Sigmoid colon (tissue), 4 donors: Measurements from ENCODE around the gene LRGUK.

Experiments used
- CTCF ChIP-seq, 4 experiments: fragments of 450-650 bp in 3 of 4; fragments of 200-600 bp in 1 of 4; IDR thresholded peaks; one replicate each; pipeline ENCODE4 v1.5.1; 2016 to 2019; ENCODE audit warnings: antibody characterized with exemption in 4 of 4, mild to moderate bottlenecking in 3 of 4, moderate library complexity in 2 of 4
- EP300 ChIP-seq, 4 donors: sonication (generic); formaldehyde crosslinking; IDR thresholded peaks; one replicate each; pipeline ENCODE4 v1.6.1; 2017; ENCODE audit warnings: antibody characterized with exemption in 4 of 4
- POLR2A ChIP-seq, 2 donors: fragments of 450-650 bp; IDR thresholded peaks; one replicate each; pipeline ENCODE4 v1.6.1; 2016; ENCODE audit warnings: antibody characterized with exemption in 2 of 2, mild to moderate bottlenecking in 2 of 2, moderate library complexity in 2 of 2
- POLR2AphosphoS5 ChIP-seq, 4 donors: sonication (generic); formaldehyde crosslinking; IDR thresholded peaks; one replicate each; pipeline ENCODE4 v1.6.1; 2017; ENCODE audit warnings: antibody characterized with exemption in 4 of 4

- TF ChIP-seq CTCF (IDR thresholded peaks at IDR 0.05) = no peak
- no peak for TF ChIP-seq POLR2A (IDR thresholded peaks at IDR 0.05)
- no peak for TF ChIP-seq POLR2AphosphoS5 (IDR thresholded peaks at IDR 0.05)
- TF ChIP-seq EP300 (IDR thresholded peaks at IDR 0.05) = no peak
Measured at GRCh38 chr7:134101716-134102115, 25.4 kb upstream of the LRGUK start.
